Smooth muscle cell (in vitro differentiated cells): ENCODE measurements around the gene KCNMA1. TPM values are rescaled to one million over a fixed set of nuclear protein-coding genes. Genes with fewer than 3 reads are reported as not detected.

Experiments used
- DNase-seq: peaks from one replicate; lab custom pipeline; 2025; ENCODE audit not compliant: unreplicated experiment; lab: John Stamatoyannopoulos, UW
- H2AFZ ChIP-seq: fragments of 200-600 bp; sonication (generic); 2 replicates; pipeline ENCODE4 v1.6.0; 2016; ENCODE audit warnings: antibody characterized with exemption, low read depth, mild to moderate bottlenecking
- H3F3A ChIP-seq: fragments of 200-600 bp; sonication (generic); 2 replicates; pipeline ENCODE4 v1.6.0; 2017; ENCODE audit warnings: antibody characterized with exemption, low read depth
- H3K27ac ChIP-seq: fragments of 200-600 bp; sonication (generic); 2 replicates; pipeline ENCODE4 v1.5.1; 2016; ENCODE audit warnings: low read depth, mild to moderate bottlenecking
- H3K27me3 ChIP-seq: fragments of 200-600 bp; sonication (generic); 2 replicates; pipeline ENCODE4 v1.6.1; 2016; ENCODE audit warnings: low read depth, mild to moderate bottlenecking
- H3K36me3 ChIP-seq: fragments of 200-600 bp; sonication (generic); 2 replicates; pipeline ENCODE4 v1.5.1; 2016; ENCODE audit warnings: low read depth
- H3K4me1 ChIP-seq: fragments of 200-600 bp; sonication (generic); 2 replicates; pipeline ENCODE4 v1.5.1; 2016; ENCODE audit warnings: low read depth
- H3K4me2 ChIP-seq: fragments of 200-600 bp; sonication (generic); 2 replicates; pipeline ENCODE4 v1.6.0; 2016; ENCODE audit warnings: mild to moderate bottlenecking
- H3K4me3 ChIP-seq: fragments of 200-600 bp; sonication (generic); 2 replicates; pipeline ENCODE4 v1.5.1; 2016; ENCODE audit warnings: mild to moderate bottlenecking
- H3K79me2 ChIP-seq: fragments of 200-600 bp; sonication (generic); 2 replicates; pipeline ENCODE4 v1.6.0; 2016; ENCODE audit warnings: low read depth, mild to moderate bottlenecking
- H3K9ac ChIP-seq: fragments of 200-600 bp; sonication (generic); 2 replicates; pipeline ENCODE4 v1.6.0; 2016; ENCODE audit warnings: low read depth
- H3K9me3 ChIP-seq: fragments of 200-600 bp; sonication (generic); replicated peaks from 2 replicates; pipeline ENCODE4 v1.5.1; 2016; ENCODE audit warnings: low read depth
- H4K20me1 ChIP-seq: fragments of 200-600 bp; sonication (generic); 2 replicates; pipeline ENCODE4 v1.6.0; 2016; ENCODE audit warnings: low read depth
- WGBS: methylation state at CpG from one replicate; pipeline ENCODE4 v1.1.7; 2016; ENCODE audit warnings: low lambda C conversion rate; 5-methylcytosine and 5-hydroxymethylcytosine counted together
- polyA plus RNA-seq: library from polyadenylated mRNA; unstranded; fragments of >200 nt; fragmentation: Nextera tagmentation; extraction: Ambion mirVana; gene quantifications from 2 replicates; pipeline ENCODE4 v1.2.1, GENCODE V29; 2016
- total RNA-seq: library from RNA; depleted of rRNA; stranded (reverse); fragments of >200 nt; gene quantifications from 2 replicates; pipeline ENCODE4 v1.2.3, GENCODE V29; 2014
- TF ChIP-seq, protein P1 (sequence below): fragments of 200-600 bp; sonication (generic); IDR thresholded peaks from 2 replicates; pipeline ENCODE4 v1.5.1; 2017; ENCODE audit warnings: borderline replicate concordance, mild to moderate bottlenecking, antibody characterized with exemption; ENCODE audit not compliant: insufficient read depth, poor library complexity, severe bottlenecking

KCNMA1 gene
- total and polyA plus RNA-seq, 2 experiments from 2014 or later: 9.1 to 23.4 TPM

DNA sequence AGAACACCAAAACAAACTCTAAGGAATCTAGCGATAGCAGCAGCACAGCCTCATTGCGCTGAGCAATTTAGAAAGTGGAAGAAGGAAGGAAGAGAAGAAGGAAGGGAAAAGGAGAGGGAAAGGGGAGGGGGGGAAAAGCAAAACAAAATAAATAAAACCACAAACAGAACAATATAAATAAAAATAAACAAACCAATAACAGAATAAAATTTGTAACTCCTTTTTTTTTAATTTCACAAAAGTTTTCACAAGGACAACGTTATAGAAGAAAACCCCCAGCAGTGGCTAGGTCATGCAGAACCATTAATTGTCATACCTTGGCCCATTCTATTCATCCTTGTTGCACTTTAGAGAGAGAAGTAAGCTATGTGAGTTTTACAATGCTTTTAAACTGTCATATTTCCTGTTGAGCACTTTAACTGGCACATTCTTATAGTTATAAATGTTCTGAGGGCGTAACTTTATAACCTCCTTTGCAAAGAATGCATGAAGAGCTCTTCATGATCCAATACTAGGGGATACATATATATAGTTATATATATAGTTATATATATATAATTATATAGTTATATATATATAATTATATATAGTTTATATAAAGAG, 752.8 kb downstream of the KCNMA1 start:
- Histone ChIP-seq H3F3A (no peaks in the 10 kb centered on the region), H3K4me2 (no peak overlapping the region), H3K9ac (no peak overlapping the region), H2AFZ (no peak overlapping the region), H3K9me3 (no peaks in the 10 kb centered on the region), H4K20me1 (no peaks in the 10 kb centered on the region), H3K4me3 (no peak overlapping the region), H3K4me1 (peaks cover 12% of the 10 kb centered on the region), H3K27me3 (no peaks in the 10 kb centered on the region), H3K36me3 (no peaks in the 10 kb centered on the region), H3K27ac (no peak overlapping the region), H3K79me2 (no peaks in the 10 kb centered on the region)
- DNase-seq: no peak
- TF ChIP-seq, protein P1, sequence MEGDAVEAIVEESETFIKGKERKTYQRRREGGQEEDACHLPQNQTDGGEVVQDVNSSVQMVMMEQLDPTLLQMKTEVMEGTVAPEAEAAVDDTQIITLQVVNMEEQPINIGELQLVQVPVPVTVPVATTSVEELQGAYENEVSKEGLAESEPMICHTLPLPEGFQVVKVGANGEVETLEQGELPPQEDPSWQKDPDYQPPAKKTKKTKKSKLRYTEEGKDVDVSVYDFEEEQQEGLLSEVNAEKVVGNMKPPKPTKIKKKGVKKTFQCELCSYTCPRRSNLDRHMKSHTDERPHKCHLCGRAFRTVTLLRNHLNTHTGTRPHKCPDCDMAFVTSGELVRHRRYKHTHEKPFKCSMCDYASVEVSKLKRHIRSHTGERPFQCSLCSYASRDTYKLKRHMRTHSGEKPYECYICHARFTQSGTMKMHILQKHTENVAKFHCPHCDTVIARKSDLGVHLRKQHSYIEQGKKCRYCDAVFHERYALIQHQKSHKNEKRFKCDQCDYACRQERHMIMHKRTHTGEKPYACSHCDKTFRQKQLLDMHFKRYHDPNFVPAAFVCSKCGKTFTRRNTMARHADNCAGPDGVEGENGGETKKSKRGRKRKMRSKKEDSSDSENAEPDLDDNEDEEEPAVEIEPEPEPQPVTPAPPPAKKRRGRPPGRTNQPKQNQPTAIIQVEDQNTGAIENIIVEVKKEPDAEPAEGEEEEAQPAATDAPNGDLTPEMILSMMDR: no peak
- 98% methylated on average over 4 of the region's 4 CpGs for WGBS

DNA sequence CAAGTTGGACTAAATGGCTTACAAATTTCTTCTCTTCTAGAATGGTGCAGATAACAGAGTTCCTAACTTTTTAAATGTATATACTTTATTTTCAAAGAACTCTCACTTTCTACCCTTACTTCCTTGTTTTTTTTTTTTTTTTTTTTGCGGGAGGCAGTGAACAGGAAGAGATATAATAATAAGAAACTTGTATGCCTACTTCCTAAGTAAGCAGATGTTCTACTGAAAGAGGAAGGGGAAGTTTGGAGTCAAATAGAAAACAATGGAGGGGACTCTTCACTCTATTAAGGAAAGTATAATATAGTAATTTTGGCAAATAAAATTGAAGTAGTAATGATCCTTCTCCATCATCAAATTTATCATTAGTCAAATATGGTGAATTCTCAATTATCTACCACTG, 754.0 kb downstream of the KCNMA1 start:
- Histone ChIP-seq H3K36me3 (no peaks in the 10 kb centered on the region), H3K9me3 (no peaks in the 10 kb centered on the region), H4K20me1 (no peaks in the 10 kb centered on the region), H2AFZ (no peak overlapping the region), H3K4me3 (no peak overlapping the region), H3K79me2 (no peaks in the 10 kb centered on the region), H3K9ac (no peak overlapping the region), H3K4me1 (peaks cover 12% of the 10 kb centered on the region), H3K27ac (no peak overlapping the region), H3K27me3 (no peaks in the 10 kb centered on the region), H3F3A (no peaks in the 10 kb centered on the region), H3K4me2 (no peak overlapping the region)
- WGBS: 92% methylated on average over 1 of the region's 1 CpG
- TF ChIP-seq, protein P1: no peak
- no peak for DNase-seq

DNA sequence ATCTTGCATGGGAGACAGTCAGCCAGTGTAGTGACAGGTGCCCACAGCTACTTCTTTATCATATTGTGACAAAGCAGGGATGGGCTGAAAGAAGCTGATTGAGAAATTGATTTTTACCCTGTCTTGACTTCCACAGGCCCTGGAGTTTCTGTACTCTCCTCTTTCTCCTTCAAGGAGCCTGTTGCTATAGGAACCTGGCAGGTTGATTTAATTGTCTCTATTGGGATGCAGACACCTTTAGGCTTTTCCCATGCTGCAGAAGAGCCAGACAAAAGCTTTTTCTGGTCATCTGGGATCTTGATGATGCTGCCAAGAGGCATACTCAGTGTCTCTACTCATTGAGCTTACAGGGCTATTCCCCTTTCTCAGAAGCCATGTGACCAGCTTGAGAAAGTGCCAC, 754.8 kb downstream of the KCNMA1 start:
- H3F3A ChIP-seq: no peaks in the 10 kb centered on the region
- TF ChIP-seq, protein P1: no peak
- H3K27me3 ChIP-seq: no peaks in the 10 kb centered on the region
- no peaks in the 10 kb centered on the region for H3K36me3 ChIP-seq
- H4K20me1 ChIP-seq: no peaks in the 10 kb centered on the region
- peaks cover 12% of the 10 kb centered on the region for H3K4me1 ChIP-seq
- no peak overlapping the region for H2AFZ ChIP-seq
- H3K4me2 ChIP-seq: no peak overlapping the region
- no peak overlapping the region for H3K4me3 ChIP-seq
- no peak for DNase-seq
- no peaks in the 10 kb centered on the region for H3K79me2 ChIP-seq
- H3K9me3 ChIP-seq: no peaks in the 10 kb centered on the region
- H3K9ac ChIP-seq: no peak overlapping the region
- H3K27ac ChIP-seq: no peak overlapping the region

DNA sequence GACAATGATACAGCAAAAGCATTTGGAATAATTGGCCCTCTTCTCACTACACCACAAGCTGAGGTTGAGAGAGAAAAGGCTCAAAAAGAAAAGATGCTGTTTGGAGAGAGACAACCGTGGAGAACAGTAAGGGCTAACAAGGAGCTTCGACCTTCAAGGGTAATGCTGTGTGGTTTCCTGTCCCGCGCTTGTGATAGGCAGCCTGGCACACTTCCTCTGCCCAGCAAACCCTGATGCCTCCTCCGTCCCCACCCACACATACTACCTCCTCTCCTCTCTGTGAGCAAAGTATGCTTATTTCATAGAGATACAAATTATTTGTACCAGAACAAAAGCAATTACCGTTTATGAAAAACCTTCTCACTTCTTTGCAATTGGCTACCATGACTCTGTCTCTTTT, 755.4 kb downstream of the KCNMA1 start:
- H3K36me3 ChIP-seq: no peaks in the 10 kb centered on the region
- H3K27ac ChIP-seq: no peak overlapping the region
- no peak overlapping the region for H3K4me2 ChIP-seq
- H3K9ac ChIP-seq: no peak overlapping the region
- peaks cover 12% of the 10 kb centered on the region for H3K4me1 ChIP-seq
- no peaks in the 10 kb centered on the region for H3F3A ChIP-seq
- DNase-seq: no peak
- H3K27me3 ChIP-seq: no peaks in the 10 kb centered on the region
- H3K4me3 ChIP-seq: no peak overlapping the region
- no peaks in the 10 kb centered on the region for H4K20me1 ChIP-seq
- 92% methylated on average over 6 of the region's 6 CpGs for WGBS
- no peaks in the 10 kb centered on the region for H3K79me2 ChIP-seq
- no peaks in the 10 kb centered on the region for H3K9me3 ChIP-seq
- H2AFZ ChIP-seq: no peak overlapping the region
- TF ChIP-seq, protein P1: no peak
